Measurements from ENCODE around the gene LRRFIP2.

DNA sequence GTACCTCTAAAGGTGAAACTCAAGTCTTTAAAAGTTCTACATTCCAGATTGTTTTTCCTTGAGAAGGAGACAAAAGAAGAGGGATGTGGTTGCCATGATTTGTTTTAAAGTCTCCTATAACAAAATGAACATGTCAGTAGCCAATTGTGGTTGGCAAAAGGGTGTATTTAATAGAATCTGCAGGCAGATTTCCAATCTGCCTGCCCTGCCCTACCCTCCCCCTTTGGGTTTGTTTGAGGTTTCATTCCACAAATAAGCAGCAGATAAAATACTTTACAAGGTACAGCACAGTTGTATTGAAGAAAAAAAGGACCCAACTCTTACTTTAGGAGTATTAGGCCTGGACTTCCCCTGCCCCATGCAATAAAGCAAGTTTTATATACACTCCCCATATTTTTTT lies 121.5 kb downstream of the LRRFIP2 start:
- TF ChIP-seq, protein P1, sequence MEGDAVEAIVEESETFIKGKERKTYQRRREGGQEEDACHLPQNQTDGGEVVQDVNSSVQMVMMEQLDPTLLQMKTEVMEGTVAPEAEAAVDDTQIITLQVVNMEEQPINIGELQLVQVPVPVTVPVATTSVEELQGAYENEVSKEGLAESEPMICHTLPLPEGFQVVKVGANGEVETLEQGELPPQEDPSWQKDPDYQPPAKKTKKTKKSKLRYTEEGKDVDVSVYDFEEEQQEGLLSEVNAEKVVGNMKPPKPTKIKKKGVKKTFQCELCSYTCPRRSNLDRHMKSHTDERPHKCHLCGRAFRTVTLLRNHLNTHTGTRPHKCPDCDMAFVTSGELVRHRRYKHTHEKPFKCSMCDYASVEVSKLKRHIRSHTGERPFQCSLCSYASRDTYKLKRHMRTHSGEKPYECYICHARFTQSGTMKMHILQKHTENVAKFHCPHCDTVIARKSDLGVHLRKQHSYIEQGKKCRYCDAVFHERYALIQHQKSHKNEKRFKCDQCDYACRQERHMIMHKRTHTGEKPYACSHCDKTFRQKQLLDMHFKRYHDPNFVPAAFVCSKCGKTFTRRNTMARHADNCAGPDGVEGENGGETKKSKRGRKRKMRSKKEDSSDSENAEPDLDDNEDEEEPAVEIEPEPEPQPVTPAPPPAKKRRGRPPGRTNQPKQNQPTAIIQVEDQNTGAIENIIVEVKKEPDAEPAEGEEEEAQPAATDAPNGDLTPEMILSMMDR (IDR thresholded peaks at IDR 0.05) = no peak
- TF ChIP-seq POLR2AphosphoS5 (IDR thresholded peaks at IDR 0.05) (no peak), EP300 (IDR thresholded peaks at IDR 0.05) (no peak), POLR2A (IDR thresholded peaks at IDR 0.05) (no peak)

All from suprapubic skin (tissue), 4 donors.